GM12891 (cell line): Measurements from ENCODE around the gene RNF213.

ENCODE experiments used
- POLR2A ChIP-seq: IDR thresholded peaks from 2 replicates; pipeline ENCODE4 v1.6.1; 2011; ENCODE audit warnings: low read depth, low read length, control low read depth
- POLR2AphosphoS5 ChIP-seq: IDR thresholded peaks from 2 replicates; pipeline ENCODE4 v1.6.1; 2011; ENCODE audit warnings: low read depth, low read length, control low read depth
- SPI1 ChIP-seq: IDR thresholded peaks from 2 replicates; pipeline ENCODE4 v1.6.1; 2011; ENCODE audit warnings: low read depth, low read length, control low read depth
- TAF1 ChIP-seq: IDR thresholded peaks from 2 replicates; pipeline ENCODE4 v1.6.1; 2011; ENCODE audit warnings: low read depth, low read length, control low read depth

DNA sequence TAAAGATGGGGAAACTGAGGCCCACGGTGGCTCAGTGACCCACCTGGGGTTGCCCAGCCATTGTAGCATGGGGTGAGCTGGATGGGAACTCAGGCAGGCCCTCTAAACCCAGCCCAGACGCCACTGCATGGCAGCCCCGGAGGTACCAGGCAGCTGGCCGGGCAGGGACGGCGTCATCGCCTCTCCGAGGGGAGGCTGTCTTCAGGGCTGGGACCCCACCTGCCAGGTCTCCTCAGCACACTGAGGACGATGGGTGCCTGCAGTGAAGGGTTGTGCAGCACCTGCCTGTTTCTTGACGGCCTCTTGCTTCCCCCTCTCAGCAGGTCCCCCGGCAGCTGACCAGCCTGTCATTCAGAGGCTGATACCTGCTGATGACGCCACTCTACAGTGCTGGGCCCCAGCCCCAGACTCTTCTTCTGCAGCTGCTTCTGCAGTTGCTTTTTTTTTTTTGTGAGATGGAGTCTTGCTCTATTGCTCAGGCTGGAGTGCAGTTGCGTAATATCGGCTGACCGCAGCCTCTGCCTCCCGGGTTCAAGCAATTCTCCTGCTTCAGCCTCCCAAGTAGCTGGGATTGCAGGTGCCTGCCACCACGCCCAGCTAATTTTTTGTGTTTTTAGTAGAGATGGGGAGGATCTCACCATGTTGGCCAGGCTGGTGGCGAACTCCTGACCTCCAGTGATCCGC lies 24.7 kb downstream of the RNF213 start:
- no peak for TF ChIP-seq POLR2AphosphoS5
- no peak for TF ChIP-seq POLR2A
- no peak for TF ChIP-seq TAF1
- TF ChIP-seq SPI1, result no peak
